Small intestine (tissue), 7 donors: ENCODE data around the gene UBE2I. TPM values are rescaled to one million over a fixed set of nuclear protein-coding genes. Genes with fewer than 3 reads are reported as not detected.
A peak's percentile ranks its signal among the peaks of the same experiment; 100 is the strongest.

Source experiments
- DNase-seq, 2 donors: peaks; one replicate each; pipeline versions ENCODE4 v3.0.0 to v3.0.0-alpha.2; 2013
- FAIRE-seq: peaks from 2 replicates; lab custom pipeline; 2012; peaks lifted over from hg19 to GRCh38; lab: Jason Lieb, UNC
- H3K27ac ChIP-seq, 3 donors: one replicate each; pipeline ENCODE4 v1.5.1; 2013; ENCODE audit warnings: low read length in 2 of 3, mild to moderate bottlenecking in 2 of 3, control low read depth in 1 of 3, inconsistent platforms in 1 of 3, low read depth in 1 of 3, moderate library complexity in 1 of 3
- H3K27me3 ChIP-seq, 3 donors: one replicate each; pipeline ENCODE4 v1.6.1; 2013; ENCODE audit warnings: low read length in 3 of 3, inconsistent platforms in 1 of 3; ENCODE audit not compliant: control insufficient read depth in 3 of 3, insufficient read depth in 3 of 3
- H3K36me3 ChIP-seq, 3 donors: one replicate each; pipeline ENCODE4 v1.6.1; 2013; ENCODE audit warnings: low read length in 3 of 3, inconsistent platforms in 1 of 3, low read depth in 1 of 3, mild to moderate bottlenecking in 1 of 3, moderate library complexity in 1 of 3; ENCODE audit not compliant: control insufficient read depth in 3 of 3, insufficient read depth in 2 of 3
- H3K4me1 ChIP-seq, 3 donors: one replicate each; pipeline ENCODE4 v1.6.1; 2013; ENCODE audit warnings: low read length in 2 of 3, inconsistent platforms in 1 of 3, low read depth in 1 of 3, mild to moderate bottlenecking in 1 of 3, moderate library complexity in 1 of 3; ENCODE audit not compliant: control insufficient read depth in 3 of 3, insufficient read depth in 2 of 3
- H3K4me3 ChIP-seq, 3 donors: one replicate each; pipeline ENCODE4 v1.5.1; 2013; ENCODE audit warnings: low read length in 3 of 3, control low read depth in 1 of 3, inconsistent platforms in 1 of 3, low read depth in 1 of 3, mild to moderate bottlenecking in 1 of 3, moderate library complexity in 1 of 3
- H3K9me3 ChIP-seq, 2 donors: one replicate each; pipeline ENCODE4 v1.6.1; 2013; ENCODE audit warnings: low read depth in 1 of 2, low read length in 1 of 2; ENCODE audit not compliant: control insufficient read depth in 2 of 2, insufficient read depth in 1 of 2
- WGBS, 3 donors: extraction: QIAGEN DNeasy Blood & Tissue Kit; methylation state at CpG; one replicate each; pipeline ENCODE4 v1.1.7; 2013; 5-methylcytosine and 5-hydroxymethylcytosine counted together
- polyA plus RNA-seq, 4 donors: library from polyadenylated mRNA; stranded (reverse) in 3 of 4; unstranded in 1 of 4; fragments of 200-250 nt in 3 of 4; fragments of 120-200 nt in 1 of 4; gene quantifications; one replicate each; pipeline versions ENCODE4 v1.2.1 to v1.2.3, GENCODE V29; 2013
- donor health status: healthy with polysubstance abuse.
- donor health status: control.
- donor health status: control.
- donor health status: Bipolar disorder and iron deficiency.
- donor health status: healthy.

The UBE2I gene
- polyA plus RNA-seq, 4 donors, result 38.7 to 123 (median 64.8) TPM

DNA sequence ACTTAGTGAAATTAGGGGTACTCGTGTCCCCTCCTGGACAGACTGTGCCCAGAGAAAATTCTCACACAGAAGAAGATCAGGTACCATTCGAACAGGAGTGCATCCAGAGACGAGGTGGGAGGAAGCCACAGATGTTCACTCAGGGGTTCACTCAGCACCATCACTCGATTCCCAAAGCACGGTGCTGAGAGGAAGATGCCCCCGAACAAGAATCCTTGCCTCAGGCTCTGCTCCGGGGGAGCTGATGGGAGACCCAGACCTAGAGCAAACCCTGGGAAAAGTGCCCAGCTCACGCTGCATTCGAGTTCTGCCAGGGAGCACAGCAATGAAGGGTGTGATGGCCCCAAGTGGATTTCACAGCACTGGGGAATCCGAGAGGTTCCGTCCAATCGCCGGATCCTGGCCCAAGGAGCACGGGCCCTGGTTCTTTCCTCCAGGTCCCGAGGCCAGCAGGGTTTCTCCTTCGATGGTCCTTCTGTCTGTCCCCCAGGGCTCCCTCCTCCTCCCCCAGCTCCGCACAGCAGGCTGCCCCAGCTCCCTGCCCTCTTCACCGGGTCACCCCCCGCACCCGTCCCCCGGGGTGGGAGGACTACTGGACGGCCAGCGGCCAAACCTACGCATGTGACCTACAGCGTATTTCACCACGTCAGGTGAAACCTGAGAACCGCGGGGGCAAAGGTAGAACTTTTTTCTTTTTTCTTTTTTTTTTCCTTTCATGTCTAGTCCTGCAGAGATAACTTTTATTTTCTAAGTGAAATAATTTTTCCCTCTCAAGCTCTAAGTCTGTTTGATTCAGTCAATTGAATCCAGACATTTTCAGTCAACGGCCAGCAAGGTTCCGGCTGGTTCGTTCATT lies 10.2 kb upstream of the UBE2I start:
- H3K27me3 ChIP-seq, result no peaks in the 10 kb centered on the region
- H3K27ac ChIP-seq, result peak overlapping the region in 1 of 3 donors; percentile 53
- FAIRE-seq, result no peak
- peaks cover 0 to 60% (median 0%) of the 10 kb centered on the region in 3 donors for H3K4me1 ChIP-seq
- H3K36me3 ChIP-seq, result peaks cover 0 to 2% (median 0%) of the 10 kb centered on the region in 3 donors
- H3K4me3 ChIP-seq, result peak overlapping the region in 2 of 3 donors; percentile 18 to 23
- WGBS, 3 donors, result 27 to 61% (median 41%) methylated on average over 31 of the region's 31 CpGs
- peak; percentile 51 to 85 for DNase-seq
- no peaks in the 10 kb centered on the region for H3K9me3 ChIP-seq

- no peak overlapping the region for H3K4me3 ChIP-seq
- no peaks in the 10 kb centered on the region for H3K9me3 ChIP-seq
- H3K4me1 ChIP-seq, result peaks cover 0 to 63% (median 0%) of the 10 kb centered on the region in 3 donors
- peaks cover 0 to 2% (median 0%) of the 10 kb centered on the region in 3 donors for H3K36me3 ChIP-seq
- WGBS, 3 donors, result 9 to 61% (median 37%) methylated on average over 12 of the region's 12 CpGs
- no peaks in the 10 kb centered on the region for H3K27me3 ChIP-seq
- H3K27ac ChIP-seq, result peak overlapping the region in 1 of 3 donors; percentile 1
- FAIRE-seq (no peak), DNase-seq (no peak)
Measured at GRCh38 chr16:1299868-1300203, 9.6 kb upstream of the UBE2I start.

GRCh38 chr16:1300664-1301476 lies 8.6 kb upstream of the UBE2I start:
- peaks cover 0 to 72% (median 0%) of the 10 kb centered on the region in 3 donors for H3K4me1 ChIP-seq
- no peaks in the 10 kb centered on the region for H3K27me3 ChIP-seq
- H3K27ac ChIP-seq, result no peak overlapping the region
- peaks cover 0 to 2% (median 0%) of the 10 kb centered on the region in 3 donors for H3K36me3 ChIP-seq
- DNase-seq (peak; percentile 65 to 85), FAIRE-seq (no peak)
- H3K9me3 ChIP-seq, result no peaks in the 10 kb centered on the region
- 5 to 11% (median 8%) methylated on average over 21 to 42 of the region's 42 CpGs for WGBS, 3 donors
- peak overlapping the region in 1 of 3 donors; percentile 31 for H3K4me3 ChIP-seq

GRCh38 chr16:1301562-1301961 lies 7.9 kb upstream of the UBE2I start:
- no peaks in the 10 kb centered on the region for H3K9me3 ChIP-seq
- peaks cover 0 to 79% (median 0%) of the 10 kb centered on the region in 3 donors for H3K4me1 ChIP-seq
- DNase-seq (no peak), FAIRE-seq (no peak)
- no peaks in the 10 kb centered on the region for H3K27me3 ChIP-seq
- no peak overlapping the region for H3K4me3 ChIP-seq
- H3K27ac ChIP-seq, result no peak overlapping the region
- 72 to 79% (median 74%) methylated on average over 12 of the region's 12 CpGs for WGBS, 3 donors
- peaks cover 0 to 2% (median 0%) of the 10 kb centered on the region in 3 donors for H3K36me3 ChIP-seq

DNA sequence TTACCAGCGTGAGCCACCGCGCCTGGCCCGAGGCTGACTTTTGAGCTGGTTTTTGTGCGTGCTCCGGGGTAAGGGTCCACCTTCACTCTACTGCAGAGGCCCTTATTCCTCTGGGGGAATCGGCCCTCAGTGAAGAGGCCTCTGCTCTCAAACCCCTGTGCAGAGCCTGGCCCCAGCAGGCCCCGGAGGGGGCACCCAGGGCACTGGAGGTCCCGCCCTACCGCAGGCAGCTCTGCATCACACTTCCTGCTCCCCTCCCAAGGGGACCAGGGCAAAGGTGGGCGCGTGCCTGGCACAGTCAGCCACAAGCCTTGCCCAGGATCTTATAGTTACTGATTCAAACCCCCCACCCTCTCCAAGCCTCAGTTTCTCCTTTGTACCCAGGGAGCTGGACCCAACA lies 3.6 kb upstream of the UBE2I start:
- peak overlapping the region in 1 of 3 donors; percentile 81 for H3K27ac ChIP-seq
- H3K27me3 ChIP-seq, result no peaks in the 10 kb centered on the region
- 36 to 58% (median 44%) methylated on average over 12 of the region's 12 CpGs for WGBS, 3 donors
- H3K9me3 ChIP-seq, result no peaks in the 10 kb centered on the region
- H3K36me3 ChIP-seq, result peaks cover 0 to 4% (median 0%) of the 10 kb centered on the region in 3 donors
- peaks cover 0 to 49% (median 0%) of the 10 kb centered on the region in 3 donors for H3K4me1 ChIP-seq
- no peak overlapping the region for H3K4me3 ChIP-seq
- FAIRE-seq (no peak), DNase-seq (peak; percentile 34 to 79)

GRCh38 chr16:1306334-1306733 lies 3.1 kb upstream of the UBE2I start:
- peaks cover 0 to 6% (median 0%) of the 10 kb centered on the region in 3 donors for H3K36me3 ChIP-seq

DNA sequence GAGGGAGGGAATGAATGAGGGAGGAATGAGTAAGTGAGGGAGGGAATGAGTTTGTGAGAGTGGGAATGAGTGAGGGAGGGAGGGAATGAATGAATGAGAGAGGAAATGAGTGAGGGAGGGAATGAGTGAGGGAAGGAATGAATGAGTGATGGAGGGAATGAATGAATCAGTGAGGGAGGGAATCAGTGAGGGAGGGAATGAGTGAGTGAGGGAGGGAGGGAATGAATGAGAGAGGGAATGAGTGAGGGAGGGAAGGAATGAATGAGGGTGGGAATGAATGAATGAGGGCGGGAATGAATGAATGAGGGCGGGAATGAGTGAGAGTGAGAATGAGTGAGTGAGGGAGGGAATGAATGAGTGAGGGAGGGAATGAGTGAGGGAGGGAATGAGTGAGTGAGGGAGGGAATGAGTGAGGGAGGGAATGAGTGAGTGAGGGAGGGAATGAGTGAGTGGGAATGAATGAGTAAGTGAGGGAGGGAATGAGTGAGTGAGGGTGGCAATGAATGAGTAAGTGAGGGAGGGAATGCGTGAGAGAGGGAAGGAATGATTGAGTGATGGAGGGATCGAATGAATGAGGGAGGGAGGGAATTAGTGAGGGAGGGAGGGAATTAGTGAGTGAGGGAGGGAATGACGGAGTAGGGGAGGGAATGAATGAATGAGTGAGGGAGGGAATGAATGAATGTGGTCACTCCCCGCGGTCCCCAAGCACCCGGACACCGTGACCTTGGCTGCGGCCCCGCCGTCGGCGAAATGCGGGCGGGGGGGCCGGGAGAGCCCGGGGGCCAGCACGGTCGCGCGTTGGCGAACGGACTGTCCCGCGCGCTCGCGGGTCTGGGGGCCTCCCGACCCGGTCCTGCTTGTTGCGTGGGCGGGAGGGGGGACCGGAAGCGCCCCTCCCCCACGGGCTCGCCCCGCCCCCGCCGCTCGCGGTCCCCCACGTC lies 1.1 kb upstream of the UBE2I start:
- H3K27ac ChIP-seq, result peak overlapping the region; percentile 56 to 99 (median 73)
- no peaks in the 10 kb centered on the region for H3K27me3 ChIP-seq
- peaks cover 6 to 49% (median 6%) of the 10 kb centered on the region in 3 donors for H3K4me1 ChIP-seq
- H3K4me3 ChIP-seq, result peak overlapping the region; percentile 55 to 91 (median 60)
- no peaks in the 10 kb centered on the region for H3K9me3 ChIP-seq
- peak in 1 of 2 donors; percentile 84 for DNase-seq
- no peak for FAIRE-seq
- WGBS, 3 donors, result 4 to 35% (median 32%) methylated on average over 4 to 42 of the region's 43 CpGs
- peaks cover 0 to 23% (median 0%) of the 10 kb centered on the region in 3 donors for H3K36me3 ChIP-seq

More at GRCh38 chr16:1306334-1306733, 3.1 kb upstream of the UBE2I start:
- H3K27me3 ChIP-seq, result no peaks in the 10 kb centered on the region
- FAIRE-seq (no peak), DNase-seq (no peak)
- H3K4me1 ChIP-seq, result peaks cover 2 to 45% (median 5%) of the 10 kb centered on the region in 3 donors
- H3K27ac ChIP-seq, result peak overlapping the region in 1 of 3 donors; percentile 81
- no peaks in the 10 kb centered on the region for H3K9me3 ChIP-seq
- no peak overlapping the region for H3K4me3 ChIP-seq
- WGBS, 3 donors, result 66 to 73% (median 73%) methylated on average over 4 of the region's 4 CpGs
